GM10266 (cell line): ENCODE data around the gene MYO18B.

Experiments used
- DNase-seq: peaks from one replicate; pipeline ENCODE4 v3.0.0; 2012; ENCODE audit errors: extremely low spot score
- CTCF ChIP-seq: IDR thresholded peaks from 2 replicates; pipeline ENCODE4 v1.5.1; 2012; ENCODE audit warnings: mild to moderate bottlenecking, low read depth; ENCODE audit not compliant: control insufficient read depth, insufficient read depth; ENCODE audit errors: missing control alignments

Gene MYO18B

DNA sequence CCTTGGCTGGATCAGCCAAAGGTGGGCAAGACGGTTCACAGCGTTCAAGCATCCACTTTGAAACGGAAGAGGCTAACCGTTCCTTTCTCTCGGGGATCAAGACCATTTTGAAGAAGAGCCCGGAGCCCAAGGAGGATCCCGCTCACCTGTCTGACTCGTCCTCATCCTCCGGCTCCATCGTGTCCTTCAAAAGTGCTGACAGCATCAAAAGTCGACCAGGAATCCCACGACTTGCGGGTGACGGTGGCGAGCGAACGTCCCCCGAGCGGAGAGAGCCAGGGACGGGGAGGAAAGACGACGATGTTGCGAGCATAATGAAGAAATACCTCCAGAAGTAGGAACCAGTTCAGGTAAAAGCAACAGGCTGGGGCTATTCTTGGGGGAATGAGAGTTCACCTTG lies 285.4 kb downstream of the MYO18B start:
- TF ChIP-seq CTCF: no peak
- DNase-seq: no peak

GRCh38 chr22:26031641-26032040 lies 289.7 kb downstream of the MYO18B start:
- no peak for TF ChIP-seq CTCF
- DNase-seq: no peak

DNA sequence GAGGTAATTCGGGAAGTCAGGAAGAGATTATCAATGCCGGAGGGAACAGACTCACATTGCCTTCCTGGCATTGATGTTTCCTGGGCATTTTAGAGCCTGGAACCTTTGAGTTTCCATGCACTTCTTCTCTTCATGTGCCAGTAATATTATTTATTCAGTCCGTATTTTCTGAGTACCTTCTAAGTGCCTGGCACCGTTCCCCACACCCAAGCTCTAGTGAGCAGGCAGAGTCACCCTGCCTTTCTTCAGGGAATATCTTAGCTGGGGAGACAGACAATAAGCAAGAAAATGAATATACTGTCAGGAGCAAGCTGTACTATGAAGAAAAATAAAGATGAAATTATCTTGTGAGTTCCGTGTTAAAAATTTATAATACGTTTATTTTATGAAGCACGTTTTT lies 291.1 kb downstream of the MYO18B start:
- DNase-seq: no peak
- no peak for TF ChIP-seq CTCF

DNA sequence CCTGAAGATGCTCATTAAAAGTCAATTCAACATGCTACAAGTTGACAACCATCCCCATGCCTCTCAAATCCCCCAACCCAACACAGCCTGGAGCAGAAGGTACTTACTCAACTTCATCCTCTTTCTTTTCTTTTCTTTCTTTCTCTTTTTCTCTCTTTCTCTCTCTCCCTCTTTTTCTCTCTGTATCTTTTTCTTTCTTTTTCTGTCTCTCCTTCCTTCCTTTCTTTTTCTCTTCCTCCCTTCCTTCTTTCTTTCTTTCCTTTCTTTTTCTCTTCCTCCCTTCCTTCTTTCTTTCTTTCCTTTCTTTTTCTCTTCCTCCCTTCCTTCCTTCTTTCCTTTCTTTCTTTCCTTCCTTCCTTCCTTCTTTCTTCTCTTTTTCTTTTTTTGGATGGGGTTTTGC lies 291.6 kb downstream of the MYO18B start:
- no peak for TF ChIP-seq CTCF
- no peak for DNase-seq

GRCh38 chr22:26035523-26035922 lies 293.5 kb downstream of the MYO18B start:
- no peak for DNase-seq
- TF ChIP-seq CTCF: no peak

- DNase-seq: no peak
- no peak for TF ChIP-seq CTCF
These were observed 296.4 kb downstream of the MYO18B start for GRCh38 chr22:26038365-26038764.

GRCh38 chr22:26041931-26042330 lies 299.9 kb downstream of the MYO18B start:
- no peak for DNase-seq
- no peak for TF ChIP-seq CTCF
